ENCODE measurements around the gene GSK3A. TPM values are rescaled to one million over a fixed set of nuclear protein-coding genes. Genes with fewer than 3 reads are reported as not detected.

GSK3A gene
- total RNA-seq, 1 experiment from 2014 or later, result 58.8 TPM

DNA sequence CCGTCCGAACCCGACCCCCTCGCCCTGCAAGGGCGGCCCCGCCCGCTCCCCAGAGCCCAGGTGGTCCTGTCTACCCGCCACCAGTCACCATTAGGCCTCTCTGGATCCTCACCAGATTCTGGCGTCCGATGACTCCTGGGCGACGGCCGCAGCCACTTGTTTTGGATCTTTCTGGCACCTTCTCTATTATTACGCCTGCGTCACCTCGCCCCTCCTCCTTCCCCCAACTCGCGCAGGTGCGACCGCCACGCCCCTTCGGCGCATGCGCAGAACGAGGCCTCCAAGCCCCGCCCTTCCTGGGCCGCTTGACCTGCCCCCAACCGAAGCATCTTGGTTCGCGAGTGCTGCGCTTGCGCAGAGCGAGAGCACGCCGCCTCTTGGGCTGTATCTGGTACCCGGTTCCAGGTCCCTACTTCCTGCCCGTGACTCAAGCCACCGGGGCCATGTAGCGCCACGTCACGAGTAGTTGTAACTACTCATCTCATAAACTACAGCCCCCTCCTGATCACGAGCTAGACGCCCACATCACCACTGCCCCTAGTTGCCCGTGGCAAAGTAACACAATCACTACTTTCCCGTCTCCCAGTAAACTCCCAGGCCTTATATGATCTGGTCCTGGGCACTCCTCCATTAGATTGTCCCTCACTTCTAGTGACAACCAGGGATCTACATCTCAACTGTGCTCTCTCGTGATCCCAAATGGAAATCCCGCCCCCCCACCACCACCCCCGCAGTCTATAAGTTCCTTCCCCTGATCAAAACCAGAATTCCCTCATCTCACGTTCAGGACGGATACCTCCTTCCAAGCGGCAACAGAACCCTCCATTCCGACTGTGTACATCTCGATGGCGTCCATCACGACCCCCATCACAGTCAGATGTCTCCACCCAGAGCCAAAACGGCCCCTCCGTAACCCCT, 24.6 kb downstream of the GSK3A start, which contains the start of gene DEDD2:
TSS of gene DEDD2 (minus strand) at position 158 of the 918 bp plus-strand sequence. CDS start 670 bp downstream, outside the sequence.
- Mint-ChIP-seq H3K27ac (ENCODE audit: unreplicated experiment) (peak within 1 kb of the TSS; percentile 93), H3K27me3 (ENCODE audit: unreplicated experiment) (no peaks in the 10 kb centered on the region), H3K4me3 (ENCODE audit: low read depth, unreplicated experiment) (peak within 1 kb of the TSS; percentile 90), H3K9me3 (ENCODE audit: low read depth, unreplicated experiment) (no peaks in the 10 kb centered on the region), H3K4me1 (ENCODE audit: low read depth, unreplicated experiment) (peaks cover 47% of the 10 kb centered on the region), H3K36me3 (ENCODE audit: insufficient read depth, unreplicated experiment) (peaks cover 73% of the 10 kb centered on the region)
- BruUV-seq (replicated peaks), result no TSS peak
- DNase-seq, result peak; percentile 100
- TF ChIP-seq, protein P1, sequence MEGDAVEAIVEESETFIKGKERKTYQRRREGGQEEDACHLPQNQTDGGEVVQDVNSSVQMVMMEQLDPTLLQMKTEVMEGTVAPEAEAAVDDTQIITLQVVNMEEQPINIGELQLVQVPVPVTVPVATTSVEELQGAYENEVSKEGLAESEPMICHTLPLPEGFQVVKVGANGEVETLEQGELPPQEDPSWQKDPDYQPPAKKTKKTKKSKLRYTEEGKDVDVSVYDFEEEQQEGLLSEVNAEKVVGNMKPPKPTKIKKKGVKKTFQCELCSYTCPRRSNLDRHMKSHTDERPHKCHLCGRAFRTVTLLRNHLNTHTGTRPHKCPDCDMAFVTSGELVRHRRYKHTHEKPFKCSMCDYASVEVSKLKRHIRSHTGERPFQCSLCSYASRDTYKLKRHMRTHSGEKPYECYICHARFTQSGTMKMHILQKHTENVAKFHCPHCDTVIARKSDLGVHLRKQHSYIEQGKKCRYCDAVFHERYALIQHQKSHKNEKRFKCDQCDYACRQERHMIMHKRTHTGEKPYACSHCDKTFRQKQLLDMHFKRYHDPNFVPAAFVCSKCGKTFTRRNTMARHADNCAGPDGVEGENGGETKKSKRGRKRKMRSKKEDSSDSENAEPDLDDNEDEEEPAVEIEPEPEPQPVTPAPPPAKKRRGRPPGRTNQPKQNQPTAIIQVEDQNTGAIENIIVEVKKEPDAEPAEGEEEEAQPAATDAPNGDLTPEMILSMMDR (IDR thresholded peaks at IDR 0.05; ENCODE audit: unreplicated experiment), result no peak
- intact Hi-C loops (cut with micrococcal nuclease; ENCODE audit: unreplicated experiment), result no loop called here
- CTCF ChIA-PET, result interaction anchor here (0.6 to 0.7 kb wide), 2 partner anchors 10 to 41 kb away, joined by 3 to 6 read pairs; no protein-coding TSS in a partner anchor

DNA sequence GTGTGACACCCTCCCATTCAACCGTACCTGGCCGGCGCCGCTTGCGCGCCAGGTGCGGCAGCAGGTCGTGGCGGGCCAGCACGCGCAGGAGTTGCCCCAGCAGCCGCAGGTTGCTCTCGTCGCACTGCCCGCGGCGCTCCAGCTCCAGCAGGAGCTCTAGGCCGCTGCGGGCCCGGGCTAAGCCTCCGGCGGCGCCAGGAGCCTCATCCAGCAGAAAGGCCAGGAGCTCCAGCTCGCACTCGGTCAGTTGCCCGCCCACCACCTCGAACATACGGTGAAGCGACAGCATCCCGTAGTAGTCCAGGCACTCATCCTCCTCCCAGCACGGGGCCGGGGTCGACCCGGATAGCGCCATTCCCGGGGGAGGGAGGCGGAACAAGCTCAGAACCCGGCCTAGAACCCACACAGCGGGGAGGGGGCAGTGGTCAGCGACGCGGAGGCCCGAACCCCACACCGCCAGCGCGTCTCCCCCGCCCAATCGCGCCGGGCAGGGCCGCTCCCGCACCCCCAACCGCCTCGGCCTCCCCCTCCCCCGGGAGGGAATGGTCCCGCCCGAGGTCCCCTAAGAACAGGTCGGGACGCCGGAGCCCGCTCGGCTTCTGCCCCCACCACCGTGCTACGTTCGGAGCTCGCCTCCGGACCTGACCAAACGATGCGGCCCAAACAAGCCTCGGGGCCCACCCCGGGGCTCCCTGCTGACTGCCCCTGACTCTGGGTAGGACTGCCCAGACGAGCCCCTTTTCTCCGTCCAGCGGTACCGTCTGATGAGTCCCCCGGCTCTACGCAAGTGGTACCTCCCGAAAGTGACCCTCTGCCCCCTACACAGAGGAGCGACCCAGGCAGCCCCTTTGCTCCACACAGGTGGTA, 25.5 kb downstream of the GSK3A start:
- TF ChIP-seq, protein P1 (IDR thresholded peaks at IDR 0.05; ENCODE audit: unreplicated experiment), result no peak
- no TSS peak for BruUV-seq (replicated peaks)
- Mint-ChIP-seq H3K9me3 (ENCODE audit: low read depth, unreplicated experiment) (no peaks in the 10 kb centered on the region), H3K27ac (ENCODE audit: unreplicated experiment) (peak overlapping the region; percentile 93), H3K27me3 (ENCODE audit: unreplicated experiment) (no peaks in the 10 kb centered on the region), H3K4me1 (ENCODE audit: low read depth, unreplicated experiment) (peaks cover 44% of the 10 kb centered on the region), H3K36me3 (ENCODE audit: insufficient read depth, unreplicated experiment) (peaks cover 81% of the 10 kb centered on the region), H3K4me3 (ENCODE audit: low read depth, unreplicated experiment) (peak overlapping the region; percentile 90)
- DNase-seq, result peak; percentile 51
- CTCF ChIA-PET, result interaction anchor here (0.6 to 1.6 kb wide), 3 partner anchors 9 to 40 kb away, joined by 3 to 6 read pairs (median 4); no protein-coding TSS in a partner anchor
- intact Hi-C loops (cut with micrococcal nuclease; ENCODE audit: unreplicated experiment), result no loop called here

DNA sequence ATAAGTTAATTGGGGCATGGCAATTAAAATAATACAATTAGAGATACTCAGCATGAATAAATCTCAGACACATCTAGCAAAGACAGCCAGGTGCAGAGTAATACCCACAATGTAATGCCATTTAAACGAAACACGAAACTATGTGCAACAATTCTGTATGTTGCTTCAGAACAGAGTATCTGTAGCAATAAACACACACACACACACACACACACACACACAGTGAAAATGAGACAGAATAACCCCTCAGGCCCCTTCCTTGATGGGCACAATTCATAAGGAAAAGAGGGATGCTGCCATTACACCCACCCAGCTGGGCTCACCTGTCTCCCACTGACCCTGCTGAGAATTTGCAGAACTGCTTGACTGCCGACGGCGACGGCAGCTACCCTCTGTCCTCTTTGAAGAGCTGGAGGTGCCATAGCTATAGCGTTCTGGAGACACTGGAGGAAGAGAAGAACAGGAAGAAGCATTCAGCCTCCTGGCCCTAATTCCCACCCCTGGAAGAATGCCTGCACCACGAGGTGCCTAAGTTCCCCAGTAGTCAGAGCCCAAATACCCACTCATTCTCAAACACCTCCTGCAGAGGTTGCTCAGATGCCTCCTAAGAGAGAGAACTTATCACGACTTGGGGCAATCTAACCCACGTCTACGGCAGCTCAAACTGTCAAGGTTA, 27.5 kb downstream of the GSK3A start:
- Mint-ChIP-seq H3K36me3 (ENCODE audit: insufficient read depth, unreplicated experiment) (peaks cover 77% of the 10 kb centered on the region), H3K27me3 (ENCODE audit: unreplicated experiment) (no peaks in the 10 kb centered on the region), H3K4me3 (ENCODE audit: low read depth, unreplicated experiment) (peak overlapping the region; percentile 90), H3K4me1 (ENCODE audit: low read depth, unreplicated experiment) (peaks cover 49% of the 10 kb centered on the region), H3K27ac (ENCODE audit: unreplicated experiment) (peak overlapping the region; percentile 25), H3K9me3 (ENCODE audit: low read depth, unreplicated experiment) (no peaks in the 10 kb centered on the region)
- no TSS peak for BruUV-seq (replicated peaks)
- intact Hi-C loops (cut with micrococcal nuclease; ENCODE audit: unreplicated experiment), result no loop called here
- CTCF ChIA-PET, result interaction anchor here (0.6 to 1.1 kb wide), 2 partner anchors 17 to 20 kb away, joined by 3 read pairs; no protein-coding TSS in a partner anchor
- TF ChIP-seq, protein P1 (IDR thresholded peaks at IDR 0.05; ENCODE audit: unreplicated experiment), result no peak
- no peak for DNase-seq

DNA sequence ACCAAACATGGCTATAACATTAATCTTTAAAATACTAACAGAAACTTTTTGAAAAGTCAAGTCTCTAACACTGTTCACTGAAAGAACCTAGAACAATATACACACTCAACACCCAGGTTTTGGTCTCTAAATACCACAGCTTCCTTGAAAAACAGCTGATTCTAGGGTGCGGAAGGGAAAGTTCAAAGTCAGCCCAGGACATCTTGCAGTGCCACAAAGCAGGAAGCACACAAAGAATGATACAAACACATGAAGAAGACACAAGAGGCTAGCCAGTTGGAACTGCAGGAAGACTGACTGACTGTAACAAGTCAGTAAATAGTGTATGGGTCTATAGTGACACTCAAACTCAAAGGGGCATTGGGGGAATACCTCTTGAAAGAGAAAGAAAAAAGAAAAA, 29.5 kb downstream of the GSK3A start:
- no peak for DNase-seq
- TF ChIP-seq, protein P1 (IDR thresholded peaks at IDR 0.05; ENCODE audit: unreplicated experiment), result no peak
- H3K4me1 Mint-ChIP-seq (ENCODE audit: low read depth, unreplicated experiment), result peaks cover 62% of the 10 kb centered on the region
- peaks cover 87% of the 10 kb centered on the region for H3K36me3 Mint-ChIP-seq (ENCODE audit: insufficient read depth, unreplicated experiment)
- no TSS peak for BruUV-seq (replicated peaks)
- peak overlapping the region; percentile 12 for H3K4me3 Mint-ChIP-seq (ENCODE audit: low read depth, unreplicated experiment)
- intact Hi-C loops (cut with micrococcal nuclease; ENCODE audit: unreplicated experiment), result no loop called here
- no peaks in the 10 kb centered on the region for H3K9me3 Mint-ChIP-seq (ENCODE audit: low read depth, unreplicated experiment)
- H3K27me3 Mint-ChIP-seq (ENCODE audit: unreplicated experiment), result no peaks in the 10 kb centered on the region
- CTCF ChIA-PET, result no interaction called here
- H3K27ac Mint-ChIP-seq (ENCODE audit: unreplicated experiment), result peak overlapping the region; percentile 13

All from Calu3 (cell line).